HepG2 (cell line): Measurements from ENCODE around the gene TSR1. TPM values are rescaled to one million over a fixed set of nuclear protein-coding genes. Genes with fewer than 3 reads are reported as not detected.

Source experiments
- ATAC-seq: fragments of 200-7000 bp; cut with Tn5 transposase; 3 replicates; pipeline ENCODE4 v1.9.1; 2020; ENCODE audit warnings: mild to moderate bottlenecking, moderate library complexity
- BruUV-seq: library from RNA; stranded (reverse); fragments of 400-500 nt; replicated peaks from 2 replicates; lab custom pipeline; 2021; lab: Mats Ljungman, UMichigan
- CTCF ChIA-PET: fragments of 300-600 bp; formaldehyde crosslinking; extraction: SDS; loops from one replicate; lab custom pipeline; 2021; ENCODE audit warnings: low total read pairs, inconsistent platforms, low intra/inter-chr PET ratio; lab: Yijun Ruan, JAX
- POLR2A ChIA-PET: fragments of 350-600 bp; sonication (Branson Sonifier 250); formaldehyde crosslinking; loops from one replicate; lab custom pipeline; 2020; ENCODE audit warnings: antibody characterized with exemption, inconsistent platforms; lab: Yijun Ruan, JAX
- DNase-seq: peaks from one replicate; pipeline ENCODE4 v3.0.0-alpha.2; 2015; ENCODE audit warnings: low spot score
- FAIRE-seq: peaks from 3 replicates; lab custom pipeline; 2011; peaks lifted over from hg19 to GRCh38; lab: Jason Lieb, UNC
- H2AFZ ChIP-seq: one replicate; pipeline ENCODE4 v1.6.1; 2011; ENCODE audit warnings: low read length, inconsistent platforms
- H3K27ac ChIP-seq: fragments of 300-600 bp; 3 replicates; pipeline ENCODE4 v1.8.0; 2011; ENCODE audit warnings: mixed run types, mild to moderate bottlenecking, mixed read lengths, low read length, inconsistent platforms; ENCODE audit not compliant: insufficient read depth; ENCODE audit errors: extremely low read length
- H3K27me3 ChIP-seq, 2 experiments: fragments of 200-600 bp in 1 of 2; 2 replicates in 1 of 2; 3 replicates in 1 of 2; pipeline versions ENCODE4 v1.6.0 to v1.8.0; 2011; ENCODE audit warnings: low read length in 2 of 2, mild to moderate bottlenecking in 2 of 2, moderate library complexity in 2 of 2, inconsistent platforms in 1 of 2; ENCODE audit not compliant: insufficient read depth in 2 of 2, control insufficient read depth in 1 of 2
- H3K36me3 ChIP-seq, 2 experiments: fragments of 200-600 bp in 1 of 2; replicated peaks in 1 of 2; 2 replicates in 1 of 2; 3 replicates in 1 of 2; pipeline versions ENCODE4 v1.5.1 to v1.8.0; 2011; ENCODE audit warnings: low read length in 2 of 2, inconsistent platforms in 1 of 2; ENCODE audit not compliant: insufficient read depth in 2 of 2, control insufficient read depth in 1 of 2
- H3K4me1 ChIP-seq: 2 replicates; pipeline ENCODE4 v1.5.1; 2012; ENCODE audit warnings: low read length, inconsistent platforms; ENCODE audit not compliant: insufficient read depth
- H3K4me2 ChIP-seq: 2 replicates; pipeline ENCODE4 v1.6.0; 2011; ENCODE audit warnings: low read depth, low read length, inconsistent platforms
- H3K4me3 ChIP-seq, 3 experiments: fragments of 200-600 bp in 1 of 3; sonication (generic), shearing (Covaris generic) in 1 of 3; replicated peaks in 1 of 3; 2 replicates each; pipeline ENCODE4 v1.5.1; 2011 to 2016; ENCODE audit warnings: low read length in 3 of 3, inconsistent platforms in 2 of 3, low read depth in 2 of 3, mild to moderate bottlenecking in 2 of 3, control low read depth in 1 of 3, mixed read lengths in 1 of 3; ENCODE audit not compliant: insufficient read depth in 1 of 3
- H3K79me2 ChIP-seq: one replicate; pipeline ENCODE4 v1.6.1; 2011; ENCODE audit warnings: low read length, inconsistent platforms; ENCODE audit not compliant: insufficient read depth
- H3K9ac ChIP-seq: 2 replicates; pipeline ENCODE4 v1.6.0; 2011; ENCODE audit warnings: mild to moderate bottlenecking, low read depth, low read length, inconsistent platforms; ENCODE audit not compliant: insufficient read depth
- H3K9me3 ChIP-seq: 2 replicates; pipeline ENCODE4 v1.5.1; 2012; ENCODE audit warnings: mild to moderate bottlenecking, low read length
- H4K20me1 ChIP-seq: 2 replicates; pipeline ENCODE4 v1.6.0; 2011; ENCODE audit warnings: inconsistent platforms, mild to moderate bottlenecking, low read length, moderate library complexity; ENCODE audit not compliant: insufficient read depth
- CENPBD1 ChIP-seq: sonication (generic); formaldehyde crosslinking; IDR thresholded peaks from 2 replicates; pipeline ENCODE4 v1.8.0; 2022; ENCODE audit warnings: missing genetic modification reagents, low read depth, mild to moderate bottlenecking, borderline replicate concordance
- FOSL2 ChIP-seq: sonication (generic); formaldehyde crosslinking; IDR thresholded peaks from 2 replicates; pipeline ENCODE4 v1.4.0; 2020; ENCODE audit warnings: missing genetic modification reagents
- NR2C2 ChIP-seq: sonication (generic); formaldehyde crosslinking; IDR thresholded peaks from 2 replicates; pipeline ENCODE4 v1.4.0; 2020; ENCODE audit warnings: missing genetic modification reagents, mild to moderate bottlenecking, moderate library complexity, borderline replicate concordance
- POGZ ChIP-seq: sonication (generic); formaldehyde crosslinking; IDR thresholded peaks from 2 replicates; pipeline ENCODE4 v1.4.0; 2020; ENCODE audit warnings: mild to moderate bottlenecking, missing genetic modification reagents
- PREB ChIP-seq: sonication (generic); formaldehyde crosslinking; IDR thresholded peaks from 2 replicates; pipeline ENCODE4 v1.4.0; 2020; ENCODE audit warnings: missing genetic modification reagents
- RARG ChIP-seq: sonication (generic); formaldehyde crosslinking; IDR thresholded peaks from 2 replicates; pipeline ENCODE4 v1.4.0; 2020; ENCODE audit warnings: low read depth, mild to moderate bottlenecking, missing genetic modification reagents
- SMARCC2 ChIP-seq: fragments of 450-650 bp; IDR thresholded peaks from 2 replicates; pipeline ENCODE4 v1.6.1; 2017; ENCODE audit warnings: antibody characterized with exemption, mild to moderate bottlenecking
- TBX2 ChIP-seq: sonication (generic); formaldehyde crosslinking; IDR thresholded peaks from 2 replicates; pipeline ENCODE4 v1.5.0; 2020; ENCODE audit warnings: missing genetic modification reagents, mild to moderate bottlenecking, borderline replicate concordance
- THRA ChIP-seq: sonication (generic); formaldehyde crosslinking; IDR thresholded peaks from 2 replicates; pipeline ENCODE4 v1.4.0; 2020; ENCODE audit warnings: missing genetic modification reagents, borderline replicate concordance
- U2AF2 ChIP-seq: fragments of 200-400 bp; formaldehyde crosslinking; IDR thresholded peaks from 2 replicates; pipeline ENCODE4 v1.6.1; 2017; ENCODE audit warnings: low read depth, mild to moderate bottlenecking, low read length
- UBTF ChIP-seq: sonication (generic); formaldehyde crosslinking; IDR thresholded peaks from 2 replicates; pipeline ENCODE4 v1.4.0; 2020; ENCODE audit warnings: mild to moderate bottlenecking, missing genetic modification reagents
- ZNF329 ChIP-seq: sonication (generic); formaldehyde crosslinking; IDR thresholded peaks from 2 replicates; pipeline ENCODE4 v1.9.0; 2021; ENCODE audit warnings: low read depth, mild to moderate bottlenecking, missing genetic modification reagents
- ZNF354B ChIP-seq: sonication (generic); formaldehyde crosslinking; IDR thresholded peaks from 2 replicates; pipeline ENCODE4 v1.8.0; 2022; ENCODE audit warnings: mild to moderate bottlenecking, missing genetic modification reagents
- ZNF501 ChIP-seq: sonication (generic); formaldehyde crosslinking; IDR thresholded peaks from 2 replicates; pipeline ENCODE4 v1.5.1; 2020; ENCODE audit warnings: mild to moderate bottlenecking, moderate library complexity, missing genetic modification reagents
- ZNF580 ChIP-seq: IDR thresholded peaks from 2 replicates; pipeline ENCODE4 v1.6.1; 2016; ENCODE audit warnings: low read depth, borderline replicate concordance
- WGBS: methylation state at CpG from one replicate; pipeline ENCODE4 v1.1.6; 2017; ENCODE audit warnings: low lambda C conversion rate; 5-methylcytosine and 5-hydroxymethylcytosine counted together
- in situ Hi-C: cut with HindIII; loops from 2 replicates; pipeline ENCODE4 v1.10.0; 2017; ENCODE audit warnings: low pct_unique_long_range_greater_than_20kb; ENCODE audit not compliant: extremely low pct_ligation_motif_present
- intact Hi-C: fragments of 100-400 bp; cut with micrococcal nuclease; formaldehyde crosslinking; loops from one replicate; pipeline ENCODE4 v1.10.0; 2022; ENCODE audit not compliant: unreplicated experiment
- polyA plus RNA-seq, 8 experiments: library from polyadenylated mRNA; depleted of rRNA in 3 of 8; stranded (reverse) in 7 of 8; unstranded in 1 of 8; fragments of >200 nt; fragmentation: Illumina TruSeq in 4 of 8; extraction: Trizol in 4 of 8; gene quantifications; 2 replicates each; pipeline versions ENCODE4 v1.2.1 to v1.2.3, GENCODE V29; 2011 to 2016; ENCODE audit warnings: low read depth in 4 of 8, missing spikeins in 1 of 8, mixed read lengths in 1 of 8; ENCODE audit not compliant: insufficient read depth in 1 of 8
- total RNA-seq, 5 experiments: library from RNA; depleted of rRNA; stranded (reverse); fragments of >200 nt; fragmentation: Illumina TruSeq; extraction: Trizol; gene quantifications; 2 replicates each; pipeline ENCODE4 v1.2.3, GENCODE V29; 2016; ENCODE audit warnings: low read depth in 1 of 5

TSR1 gene
- total and polyA plus RNA-seq, 2 of the 13 experiments (the other 11 are each of a cell fraction or from before 2014, with no cell fraction given), result 7.1 to 65.8 TPM

- TF ChIP-seq ZNF580 (CRISPR knock-in tag) (no peak), SMARCC2 (no peak), PREB (CRISPR knock-in tag) (no peak), RARG (no peak), ZNF354B (CRISPR knock-in tag) (no peak), TBX2 (CRISPR knock-in tag) (no peak)
Measured at GRCh38 chr17:2343421-2343820, 7.2 kb upstream of the TSR1 start (continued).

GRCh38 chr17:2338315-2338657 lies 2.0 kb upstream of the TSR1 start:
- Histone ChIP-seq H3K4me3 (peak overlapping the region; percentile 67 to 100 (median 99)), H3K27me3 (no peaks in the 10 kb centered on the region; a peak in 1 of 5 replicates), H3K36me3 (peaks cover 13 to 23% of the 10 kb centered on the region in 2 experiments), H3K4me1 (peaks cover 30% of the 10 kb centered on the region), H2AFZ (no peak overlapping the region), H4K20me1 (no peaks in the 10 kb centered on the region), H3K79me2 (peaks cover 35% of the 10 kb centered on the region), H3K4me2 (peak overlapping the region; percentile 73), H3K9me3 (no peaks in the 10 kb centered on the region), H3K9ac (peak overlapping the region; percentile 96), H3K27ac (peak overlapping the region; percentile 72)
- in situ Hi-C loops, result no loop called here
- TSS peak; percentile 42 for BruUV-seq
- intact Hi-C loops, result loop anchor here (5.0 kb wide), 1 partner anchor 64 kb away; the partner anchor contains the start of gene MNT
- FAIRE-seq (no peak), ATAC-seq (peak; percentile 2; the same call in 1 of the 3 replicates), DNase-seq (no peak)
- ChIA-PET POLR2A (interaction anchor here (1.0 to 1.8 kb wide), 4 partner anchors 9 to 63 kb away, joined by 3 to 10 read pairs (median 6); partner anchors contain the start of genes SMG6 and SRR), CTCF (no interaction called here)
- WGBS, result 18% methylated on average over 5 of the region's 5 CpGs
- TF ChIP-seq U2AF2, result no peak
- TF ChIP-seq THRA (CRISPR knock-in tag), result no peak
- 0 out of 2 replicates have a peak, but pooled peaks have one; percentile 10 for TF ChIP-seq NR2C2 (CRISPR knock-in tag)
- TF ChIP-seq FOSL2 (CRISPR knock-in tag), result peak; percentile 67
- no peak for TF ChIP-seq SMARCC2
- no peak for TF ChIP-seq UBTF (CRISPR knock-in tag)
- TF ChIP-seq POGZ (CRISPR knock-in tag), result peak; percentile 6; the same call in 1 of the 2 replicates
- 0 out of 2 replicates have a peak, but pooled peaks have one; percentile 41 for TF ChIP-seq ZNF501 (CRISPR knock-in tag)
- no peak for TF ChIP-seq CENPBD1
- TF ChIP-seq ZNF329, result no peak
